ENCODE results near the gene TMEM87A. TPM values are rescaled to one million over a fixed set of nuclear protein-coding genes. Genes with fewer than 3 reads are reported as not detected.

The TMEM87A gene
- total RNA-seq, 2 donors from 2014 or later, result 39.8 to 94.4 TPM

- no peaks in the 10 kb centered on the region for H3K9me3 ChIP-seq
- H3K27me3 ChIP-seq (replicated peaks; ENCODE audit: insufficient read depth), result no peaks in the 10 kb centered on the region
- DNase-seq (ENCODE audit: low spot score) (no peak), ATAC-seq (ENCODE audit: insufficient number of reproducible peaks, low FRiP score, low read depth) (no peak)
- no peak overlapping the region for H3K4me3 ChIP-seq
- H3K36me3 ChIP-seq, result peaks cover 21% of the 10 kb centered on the region
- no peak overlapping the region for H3K27ac ChIP-seq
- no peak for TF ChIP-seq CTCF (IDR thresholded peaks at IDR 0.05)
- H3K4me1 ChIP-seq (ENCODE audit: control insufficient read depth in 1 of 2, low read depth in 2 of 2), result peaks cover 16 to 24% of the 10 kb centered on the region in 2 donors
Observed at GRCh38 chr15:42279234-42279723, 6.0 kb upstream of the TMEM87A start.

- no peaks in the 10 kb centered on the region for H3K9me3 ChIP-seq
- H3K4me1 ChIP-seq (ENCODE audit: control insufficient read depth in 1 of 2, low read depth in 2 of 2), result peaks cover 24 to 32% of the 10 kb centered on the region in 2 donors
- peaks cover 16% of the 10 kb centered on the region for H3K36me3 ChIP-seq
- ATAC-seq (ENCODE audit: insufficient number of reproducible peaks, low FRiP score, low read depth) (no peak), DNase-seq (ENCODE audit: low spot score) (no peak)
- TF ChIP-seq CTCF (IDR thresholded peaks at IDR 0.05), result no peak
- no peak overlapping the region for H3K27ac ChIP-seq
- no peak overlapping the region for H3K4me3 ChIP-seq
- H3K27me3 ChIP-seq (replicated peaks; ENCODE audit: insufficient read depth), result no peaks in the 10 kb centered on the region
Observed at GRCh38 chr15:42276762-42277161, 3.5 kb upstream of the TMEM87A start.

GRCh38 chr15:42275780-42276391 is 2.7 kb upstream of the TMEM87A start:
- Histone ChIP-seq H3K36me3 (peaks cover 16% of the 10 kb centered on the region), H3K9me3 (no peaks in the 10 kb centered on the region), H3K4me1 (ENCODE audit: control insufficient read depth in 1 of 2, low read depth in 2 of 2) (peaks cover 31 to 41% of the 10 kb centered on the region in 2 donors), H3K4me3 (peak overlapping the region; percentile 89), H3K27me3 (replicated peaks; ENCODE audit: insufficient read depth) (no peaks in the 10 kb centered on the region), H3K27ac (peak overlapping the region; percentile 97 to 100)
- no peak for TF ChIP-seq CTCF (IDR thresholded peaks at IDR 0.05)
- ATAC-seq (ENCODE audit: insufficient number of reproducible peaks, low FRiP score, low read depth) (no peak), DNase-seq (ENCODE audit: low spot score) (no peak)

- peaks cover 33 to 51% of the 10 kb centered on the region in 2 donors for H3K4me1 ChIP-seq (ENCODE audit: control insufficient read depth in 1 of 2, low read depth in 2 of 2)
- no peak for ATAC-seq (ENCODE audit: insufficient number of reproducible peaks, low FRiP score, low read depth)
- peaks cover 12% of the 10 kb centered on the region for H3K36me3 ChIP-seq
- no peak for TF ChIP-seq CTCF (IDR thresholded peaks at IDR 0.05)
- H3K27me3 ChIP-seq (replicated peaks; ENCODE audit: insufficient read depth), result no peaks in the 10 kb centered on the region
- H3K9me3 ChIP-seq, result no peaks in the 10 kb centered on the region
- H3K27ac ChIP-seq, result peak overlapping the region; percentile 97 to 100
- no peak for DNase-seq (ENCODE audit: low spot score)
- H3K4me3 ChIP-seq, result peak overlapping the region; percentile 89
Observed at GRCh38 chr15:42274702-42274989, 1.4 kb upstream of the TMEM87A start.

- DNase-seq (ENCODE audit: low spot score) (peak; percentile 48), ATAC-seq (ENCODE audit: insufficient number of reproducible peaks, low FRiP score, low read depth) (peak; percentile 31)
- H3K4me3 ChIP-seq, result peak overlapping the region; percentile 89
- no peak for TF ChIP-seq CTCF (IDR thresholded peaks at IDR 0.05)
- H3K9me3 ChIP-seq, result no peaks in the 10 kb centered on the region
- peaks cover 6% of the 10 kb centered on the region for H3K36me3 ChIP-seq
- peaks cover 33 to 55% of the 10 kb centered on the region in 2 donors for H3K4me1 ChIP-seq (ENCODE audit: control insufficient read depth in 1 of 2, low read depth in 2 of 2)
- peak overlapping the region; percentile 97 to 100 for H3K27ac ChIP-seq
- no peaks in the 10 kb centered on the region for H3K27me3 ChIP-seq (replicated peaks; ENCODE audit: insufficient read depth)
Observed at GRCh38 chr15:42273900-42274701, 868 bp upstream of the TMEM87A start.

All from thoracic aorta (tissue), 2 donors.